Amniotic stem cell (primary cell): ENCODE measurements around the gene ITGB3.
"Not testable (repeated sequence)": the region's sequence is repeated elsewhere in the genome, so short reads cannot be mapped to it uniquely, and the experiment has no call there.

Experiments
- DNase-seq: peaks from one replicate; lab custom pipeline; 2025; lab: John Stamatoyannopoulos, UW

Gene ITGB3

DNA sequence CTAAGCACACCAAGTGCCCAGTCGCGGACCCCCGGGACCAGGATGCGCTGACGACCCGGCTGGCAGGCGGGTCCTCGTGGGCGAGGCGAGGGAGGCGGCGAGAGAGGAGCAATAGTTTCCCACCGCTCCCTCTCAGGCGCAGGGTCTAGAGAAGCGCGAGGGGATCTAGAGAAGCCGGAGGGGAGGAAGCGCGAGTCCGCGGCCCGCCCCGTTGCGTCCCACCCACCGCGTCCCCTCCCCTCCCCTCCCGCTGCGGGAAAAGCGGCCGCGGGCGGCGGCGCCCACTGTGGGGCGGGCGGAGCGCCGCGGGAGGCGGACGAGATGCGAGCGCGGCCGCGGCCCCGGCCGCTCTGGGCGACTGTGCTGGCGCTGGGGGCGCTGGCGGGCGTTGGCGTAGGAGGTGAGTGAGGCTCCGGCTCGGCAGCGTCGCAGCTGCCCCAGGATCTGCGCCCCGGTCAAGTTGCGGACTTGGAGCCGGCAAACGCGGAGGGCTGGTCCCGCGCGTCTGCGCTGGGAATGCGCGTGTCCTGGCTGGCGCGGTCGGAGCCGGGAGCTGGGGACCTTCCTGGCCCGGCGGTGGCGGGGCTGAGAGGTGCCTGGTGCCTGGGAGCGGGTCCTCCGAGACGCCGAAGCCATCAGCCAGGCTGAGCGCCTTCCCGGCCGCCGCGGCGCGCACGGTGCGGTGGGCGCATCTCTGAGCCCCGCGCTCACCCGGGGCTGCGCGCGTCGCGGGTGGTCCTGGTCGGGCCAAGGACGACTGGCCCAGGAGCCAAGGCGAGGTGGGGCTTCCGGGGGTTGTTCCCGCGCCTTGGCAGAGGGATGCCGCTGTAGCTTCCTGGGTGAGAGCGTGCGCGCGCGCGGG is at the start of gene ITGB3:
ITGB3 (plus strand) TSS at position 287 of the 862 bp plus-strand sequence; CDS start at position 322, 35 bp downstream.
- DNase-seq = peak; percentile 31

DNA sequence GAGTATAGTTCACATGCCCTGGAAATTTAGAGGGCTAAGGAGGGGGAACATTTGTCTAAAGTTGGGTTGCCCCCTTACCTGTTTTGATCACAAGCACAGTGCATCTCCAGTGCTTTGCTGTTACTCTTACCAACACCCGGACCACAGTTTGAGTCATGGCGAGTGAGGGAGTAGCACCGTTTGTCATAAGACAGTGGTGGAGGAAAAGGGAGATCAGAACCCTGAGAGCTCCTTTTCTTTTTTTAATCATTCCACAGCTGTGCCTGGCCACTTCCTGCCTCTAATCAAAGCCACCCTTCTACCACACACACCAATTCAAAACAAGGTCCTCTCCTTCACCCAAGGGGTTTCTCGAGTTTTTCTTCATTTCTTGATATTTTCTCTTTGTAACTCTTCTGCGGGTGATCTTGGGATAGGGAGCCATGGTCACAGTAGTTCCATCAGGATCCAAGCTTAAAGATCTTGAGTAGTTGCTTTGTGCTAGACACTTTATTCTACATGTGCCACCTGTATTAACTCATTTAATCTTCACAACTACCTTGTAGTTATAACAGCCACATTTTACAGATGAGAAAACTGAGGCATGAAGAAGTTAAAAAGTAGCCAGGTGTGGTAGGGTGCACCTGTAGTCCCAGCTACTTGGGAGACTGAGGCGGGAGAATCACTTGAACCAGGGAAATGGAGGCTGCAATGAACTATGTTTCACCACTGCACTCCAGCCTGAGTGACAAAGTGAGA is 49.5 kb upstream of the ITGB3 start:
- no peak for DNase-seq

DNA sequence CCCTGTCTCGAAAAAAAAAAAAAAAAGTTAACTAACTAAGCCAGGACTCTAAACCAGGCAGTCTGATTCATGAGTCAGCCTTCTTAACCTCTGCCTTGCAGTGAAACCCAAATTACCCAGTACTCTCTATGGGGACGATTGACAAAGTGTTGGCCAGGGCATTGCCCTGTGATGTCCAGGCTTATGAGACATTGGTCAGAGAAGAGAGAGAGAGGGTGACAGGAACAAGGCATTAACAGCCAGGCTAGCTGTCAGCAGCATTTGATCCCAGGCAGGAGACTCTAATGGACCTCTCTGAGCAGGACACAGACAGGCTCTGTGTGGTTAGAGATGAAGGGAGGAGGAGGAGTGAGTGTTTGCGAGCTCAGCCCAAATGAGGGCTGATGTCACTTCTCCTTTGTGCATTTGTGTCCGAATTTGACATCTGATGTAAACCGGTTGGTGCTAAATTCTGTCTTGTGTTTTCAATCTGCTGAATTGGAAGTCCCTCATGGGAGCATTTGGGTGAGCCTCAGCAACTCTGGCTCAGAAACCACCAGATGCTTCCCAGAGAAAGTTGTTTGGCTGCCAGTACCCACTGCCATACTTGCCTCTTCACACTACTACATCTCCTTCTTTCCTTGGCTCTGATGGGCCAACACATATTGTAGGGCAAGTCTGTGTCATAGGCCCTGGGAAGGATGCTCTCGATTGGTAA is 48.8 kb upstream of the ITGB3 start:
- no peak for DNase-seq

DNA sequence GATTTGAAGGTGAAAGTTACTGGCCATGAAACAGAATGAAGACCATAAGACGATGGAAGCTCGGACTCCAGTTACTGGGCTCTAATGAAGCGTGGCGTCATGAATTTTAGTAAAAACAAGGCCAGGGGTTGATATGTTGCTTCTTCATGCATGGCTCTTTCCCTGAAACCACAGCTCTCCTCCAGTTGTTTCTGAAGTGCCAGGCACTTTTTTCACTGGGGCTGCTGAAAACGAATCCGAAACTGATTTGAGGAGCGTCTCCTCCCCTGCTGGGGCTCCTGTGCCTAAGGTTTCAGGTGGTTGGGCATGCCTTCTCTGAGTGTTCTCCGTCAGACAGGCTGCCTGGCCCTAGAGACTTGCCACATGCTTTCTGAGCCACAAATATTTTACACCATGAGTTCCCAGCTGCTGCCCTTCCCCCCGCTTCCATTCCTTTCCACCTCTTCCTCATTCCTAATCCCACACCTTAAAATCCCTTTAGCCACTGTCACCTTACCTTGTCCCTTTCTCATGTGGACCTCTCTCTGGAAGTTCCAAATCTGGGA is 48.1 kb upstream of the ITGB3 start:
- peak; percentile 61 for DNase-seq

DNA sequence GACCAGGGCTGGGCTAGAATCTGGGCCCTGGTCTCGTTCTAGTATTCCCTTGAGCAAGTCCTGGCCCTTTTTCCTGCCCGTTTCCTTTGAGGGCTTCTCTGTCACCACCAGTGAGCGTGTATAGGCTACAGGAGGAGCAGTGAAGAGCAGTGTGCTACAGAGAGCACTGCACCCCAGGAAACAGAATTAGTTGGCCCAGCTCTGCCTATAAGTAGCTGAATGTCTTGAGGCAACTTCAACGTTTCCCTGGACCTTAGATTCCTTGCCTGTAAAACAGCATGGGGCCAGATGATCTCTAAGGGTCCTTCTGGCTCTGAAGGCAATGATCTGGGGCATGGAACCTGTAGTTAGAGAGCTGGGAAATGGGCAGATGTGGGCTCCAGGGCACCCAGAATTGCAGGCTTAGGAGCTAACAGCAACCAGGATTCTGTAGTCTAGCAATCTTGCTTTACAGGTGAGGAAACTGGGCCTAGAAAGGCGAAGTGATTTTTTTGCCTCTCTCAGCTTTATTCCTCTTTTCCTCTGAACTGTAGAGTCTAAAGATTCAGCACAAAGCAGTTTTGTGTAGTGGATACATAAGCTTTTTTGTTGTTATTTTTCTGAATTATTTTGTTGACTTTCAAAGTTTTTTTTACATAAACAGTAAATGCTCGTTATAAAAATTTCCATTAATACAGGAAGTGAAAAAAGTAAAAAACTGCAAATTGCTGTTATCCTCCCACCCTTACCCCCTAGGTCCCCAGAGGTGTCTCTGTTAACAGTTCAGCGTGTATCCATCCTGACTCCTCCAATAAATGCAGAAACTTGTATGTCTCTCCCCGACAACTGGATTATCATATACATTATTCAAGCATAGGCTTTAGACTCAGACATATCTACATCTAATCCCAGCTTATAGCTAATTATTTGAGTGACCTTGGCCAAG is 46.2 kb upstream of the ITGB3 start:
- no peak for DNase-seq

DNA sequence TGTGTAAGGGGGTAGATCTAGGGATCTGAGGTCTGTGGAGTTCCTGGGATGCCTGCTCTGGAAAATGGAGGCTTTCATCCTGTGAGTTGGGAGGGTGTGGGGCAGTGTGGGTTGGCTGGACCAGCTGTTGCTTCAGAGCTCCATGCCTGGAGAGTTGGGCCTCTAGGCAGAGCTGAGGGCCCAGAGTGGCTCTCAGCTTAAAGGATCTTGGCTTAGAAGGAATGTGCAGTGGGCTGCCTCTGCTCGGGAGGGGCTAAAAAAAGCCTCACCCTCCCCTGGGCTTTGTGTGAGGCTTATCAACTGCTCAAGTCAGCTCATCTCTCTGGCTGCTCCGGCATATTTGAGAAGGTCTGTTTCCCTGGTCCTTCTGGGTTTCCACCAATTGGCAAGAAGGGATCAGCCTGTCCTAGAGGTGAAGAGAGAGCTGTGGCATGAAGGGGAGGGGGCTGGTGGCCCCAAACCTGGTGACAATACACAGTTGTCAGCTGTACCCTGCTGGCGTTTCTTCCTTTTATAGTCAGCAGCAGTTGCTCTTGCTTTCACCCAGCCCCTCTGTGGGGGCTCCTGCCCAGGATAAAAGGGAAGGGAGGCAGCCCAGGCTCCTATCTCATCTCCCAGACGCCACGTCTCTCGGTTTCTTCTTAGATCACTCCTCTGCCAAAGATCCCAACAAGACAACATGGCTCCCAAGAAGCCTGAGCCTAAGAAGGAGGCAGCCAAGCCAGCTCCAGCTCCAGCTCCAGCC is 44.7 kb upstream of the ITGB3 start, which contains the start of gene MYL4:
MYL4 (plus strand) TSS at position 605 of the 745 bp plus-strand sequence; CDS start at position 680, 75 bp downstream.
- no peak for DNase-seq

DNA sequence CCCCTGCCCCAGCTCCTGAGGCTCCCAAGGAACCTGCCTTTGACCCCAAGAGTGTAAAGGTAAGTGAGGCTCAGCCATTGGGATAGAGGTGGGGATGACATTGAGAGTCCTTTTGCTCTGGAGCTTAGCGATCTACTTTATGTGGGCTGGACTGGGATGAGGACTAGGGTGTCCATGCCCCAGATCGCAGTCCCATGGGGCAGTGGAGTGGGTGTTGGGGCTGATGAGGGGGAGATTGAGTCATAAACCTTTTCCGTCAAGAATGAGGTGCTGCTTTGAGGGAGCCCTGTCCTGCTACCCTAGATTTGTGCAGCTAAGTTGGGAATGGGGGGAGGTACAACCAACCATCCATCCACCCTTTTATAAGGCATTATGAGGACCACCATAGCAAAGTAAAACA is 44.1 kb upstream of the ITGB3 start:
- no peak for DNase-seq

DNA sequence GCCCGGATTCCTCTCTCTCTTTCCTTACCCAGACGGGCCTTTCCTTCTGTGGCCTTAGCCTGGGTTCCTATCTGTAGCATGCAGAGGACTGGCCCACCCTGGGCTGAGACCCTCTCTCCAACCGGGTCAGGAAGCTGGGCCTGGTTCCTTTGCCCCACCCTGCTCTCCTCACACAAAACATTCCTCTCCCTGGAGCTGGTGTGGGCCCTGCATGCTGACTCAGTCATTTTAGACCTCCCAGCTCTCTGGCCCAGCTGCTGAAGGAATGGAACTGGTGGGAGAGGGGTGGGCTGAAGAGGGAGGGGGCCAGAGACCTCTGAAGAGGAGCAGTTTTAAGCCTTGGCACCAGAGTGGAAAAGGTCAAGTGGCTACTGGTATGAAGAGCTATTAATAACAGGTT is 43.5 kb upstream of the ITGB3 start:
- no peak for DNase-seq

DNA sequence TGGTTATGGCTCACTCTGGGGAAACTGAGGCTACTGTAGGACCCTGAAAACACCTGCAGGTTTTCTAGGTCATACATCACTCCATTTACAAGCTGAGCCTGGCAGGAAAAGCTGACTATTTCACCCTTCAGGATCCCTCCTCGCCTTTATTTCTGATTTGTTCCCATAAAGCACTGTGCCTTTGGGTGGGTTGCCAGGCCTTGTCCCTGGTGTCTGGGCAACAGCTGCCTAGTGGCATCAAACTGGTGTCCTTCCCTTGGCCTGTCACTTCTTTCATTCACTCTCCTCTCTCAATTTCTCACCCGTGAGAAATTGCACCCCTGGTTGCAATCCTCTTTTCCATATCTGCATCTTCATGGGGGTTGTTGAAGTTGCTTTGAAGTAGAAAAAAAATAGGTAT is 42.8 kb upstream of the ITGB3 start:
- no peak for DNase-seq

DNA sequence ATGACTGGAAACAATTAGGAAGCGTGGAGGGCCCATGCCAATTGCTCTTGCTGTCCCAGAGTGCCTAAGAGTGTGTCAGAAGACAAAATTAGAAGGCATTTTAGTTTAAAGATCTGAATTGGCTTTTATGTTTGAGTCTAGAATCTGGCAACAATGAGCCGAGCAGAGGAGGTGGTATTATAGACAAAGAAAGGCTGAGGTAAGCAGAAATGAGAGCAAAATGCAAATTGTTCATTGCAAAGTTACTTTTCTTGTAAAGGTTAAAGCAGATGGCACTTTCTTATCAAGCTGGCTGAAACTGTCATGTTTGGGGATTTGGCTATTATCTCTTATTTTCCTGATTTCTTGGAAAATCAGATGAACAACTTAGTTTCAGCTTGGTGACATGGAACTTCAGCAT is 41.2 kb upstream of the ITGB3 start:
- DNase-seq = no peak

DNA sequence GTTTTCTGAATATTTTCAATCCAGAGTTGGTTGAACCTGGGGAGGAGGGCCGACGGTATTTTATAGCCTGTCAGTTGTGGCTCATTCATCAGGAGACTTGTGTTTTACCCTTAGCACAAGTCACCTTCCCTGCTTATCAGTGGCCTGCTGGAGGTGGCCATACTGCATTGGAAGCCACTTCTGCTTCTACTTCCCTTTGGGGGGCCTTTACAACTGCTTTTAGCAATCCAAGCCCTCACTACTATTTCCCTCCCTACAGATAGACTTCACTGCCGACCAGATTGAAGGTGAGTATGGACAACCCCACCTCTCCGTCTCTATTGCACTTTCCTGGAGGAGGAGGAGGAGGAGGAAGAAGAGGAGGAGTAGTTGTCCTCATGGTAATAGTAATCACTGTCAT is 40.1 kb upstream of the ITGB3 start:
- DNase-seq = no peak

DNA sequence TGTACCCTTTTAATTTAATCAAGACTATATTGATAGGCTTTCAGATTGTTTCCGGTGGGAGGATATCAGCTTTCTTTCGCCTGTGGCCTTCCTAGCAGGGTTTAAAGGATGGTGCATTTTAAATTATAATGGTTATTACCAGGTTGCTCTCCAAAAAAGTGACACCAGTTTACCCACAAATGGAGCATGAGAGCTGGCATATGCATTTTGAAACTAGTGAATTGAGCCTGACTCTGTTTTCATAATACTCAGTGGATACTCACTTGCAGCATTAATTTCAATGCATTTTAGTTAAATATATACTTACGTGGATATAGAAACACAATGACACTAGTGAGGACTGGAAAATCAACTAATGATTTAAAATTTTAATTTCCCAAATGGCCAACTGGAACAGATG is 38.7 kb upstream of the ITGB3 start:
- no peak for DNase-seq

DNA sequence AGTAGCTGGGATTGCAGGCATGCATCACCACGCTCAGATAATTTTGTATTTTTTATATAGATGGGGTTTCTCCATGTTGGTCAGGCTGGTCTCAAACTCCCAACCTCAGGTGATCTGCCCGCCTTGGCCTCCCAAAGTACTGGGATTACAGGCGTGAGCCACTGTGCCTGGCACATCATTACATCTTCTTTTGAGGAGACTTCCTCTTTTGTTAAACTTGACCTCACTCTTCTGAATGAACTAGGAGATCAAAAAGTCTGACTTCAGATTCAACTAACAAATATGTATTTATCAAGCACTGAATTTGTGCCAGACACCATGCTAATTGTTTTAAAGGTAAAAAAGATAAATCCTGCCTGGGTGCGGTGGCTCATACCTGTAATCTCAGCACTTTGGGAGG is 36.8 kb upstream of the ITGB3 start:
- DNase-seq = not testable (repeated sequence)

DNA sequence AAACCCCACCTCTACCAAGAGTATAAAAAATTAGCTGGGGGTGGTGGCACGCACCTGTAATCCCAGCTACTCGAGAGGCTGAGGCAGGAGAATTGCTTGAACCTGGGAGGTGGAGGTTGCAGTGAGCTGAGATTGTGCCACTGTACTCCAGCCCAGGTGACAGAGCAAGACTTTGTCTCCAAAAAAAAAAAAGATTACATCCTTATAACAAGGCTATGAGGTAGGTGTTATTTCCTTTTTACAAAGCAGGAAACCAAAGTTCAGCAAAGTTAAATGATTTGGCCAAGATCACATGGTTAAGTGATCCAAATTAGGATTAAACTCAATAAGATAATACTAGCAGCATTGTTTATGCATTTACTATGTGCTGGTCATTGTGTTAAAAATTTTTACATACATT is 36.3 kb upstream of the ITGB3 start:
- not testable (repeated sequence) for DNase-seq

DNA sequence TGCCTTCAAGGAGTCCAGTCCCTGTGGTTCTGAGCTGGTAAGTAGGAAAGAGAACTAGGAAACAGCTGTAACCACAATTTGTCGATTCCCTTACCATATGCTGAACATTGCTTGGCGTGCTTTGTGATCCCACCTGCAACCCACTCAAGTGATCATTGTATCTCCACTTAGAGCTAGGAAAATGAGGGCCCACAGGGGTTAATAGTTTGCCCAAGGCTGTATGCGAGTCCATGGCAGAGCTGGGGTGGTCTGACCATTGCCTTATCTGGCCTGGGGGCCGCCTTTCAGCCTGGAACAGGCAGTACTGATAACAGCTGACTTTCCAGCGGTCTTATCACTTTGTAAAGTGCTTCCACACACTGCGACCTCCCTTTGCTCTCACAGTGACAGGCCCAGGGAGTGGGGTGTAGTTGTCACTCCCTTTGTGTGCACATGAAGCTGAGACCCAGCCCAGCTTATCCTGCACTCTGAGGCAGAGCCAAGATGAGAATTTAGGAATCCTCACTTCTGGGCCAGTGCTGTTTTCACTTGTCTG is 34.7 kb upstream of the ITGB3 start:
- no peak for DNase-seq

DNA sequence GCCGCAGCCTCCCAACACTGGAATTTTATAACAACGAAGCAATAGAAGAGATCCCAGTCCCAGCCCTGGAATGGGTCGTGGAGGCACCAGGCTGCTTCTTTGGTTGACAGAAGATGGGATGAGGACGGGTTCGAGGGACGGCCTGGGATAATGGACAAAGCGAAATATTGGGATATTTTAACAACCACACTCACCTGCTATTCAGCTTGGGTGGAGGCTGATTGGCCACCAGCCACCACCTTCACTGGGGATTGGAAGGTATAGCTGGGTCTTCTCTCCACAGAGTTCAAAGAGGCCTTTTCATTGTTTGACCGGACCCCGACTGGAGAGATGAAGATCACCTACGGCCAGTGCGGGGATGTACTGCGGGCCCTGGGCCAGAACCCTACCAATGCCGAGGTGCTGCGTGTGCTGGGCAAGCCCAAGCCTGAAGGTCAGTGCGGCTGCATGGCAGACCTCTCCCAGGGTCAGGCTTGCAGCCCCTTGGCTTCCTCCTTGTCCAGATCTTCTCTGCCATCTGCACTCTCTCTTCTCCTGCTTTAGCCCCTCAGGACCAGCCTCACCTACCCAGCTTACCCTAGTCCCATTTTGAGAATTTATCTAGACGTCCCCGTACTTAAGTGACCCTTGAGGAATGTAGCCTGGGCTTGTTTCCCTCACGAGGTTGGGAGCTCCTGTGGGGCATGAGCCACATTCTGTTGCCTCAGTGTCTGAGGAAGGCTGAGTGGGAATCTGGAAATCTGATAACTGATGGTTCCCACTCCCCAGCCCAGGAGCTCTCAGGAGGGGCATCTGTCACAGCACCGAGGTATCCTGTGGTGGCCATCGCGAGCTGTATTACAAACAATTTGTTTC is 33.8 kb upstream of the ITGB3 start:
- DNase-seq = no peak

DNA sequence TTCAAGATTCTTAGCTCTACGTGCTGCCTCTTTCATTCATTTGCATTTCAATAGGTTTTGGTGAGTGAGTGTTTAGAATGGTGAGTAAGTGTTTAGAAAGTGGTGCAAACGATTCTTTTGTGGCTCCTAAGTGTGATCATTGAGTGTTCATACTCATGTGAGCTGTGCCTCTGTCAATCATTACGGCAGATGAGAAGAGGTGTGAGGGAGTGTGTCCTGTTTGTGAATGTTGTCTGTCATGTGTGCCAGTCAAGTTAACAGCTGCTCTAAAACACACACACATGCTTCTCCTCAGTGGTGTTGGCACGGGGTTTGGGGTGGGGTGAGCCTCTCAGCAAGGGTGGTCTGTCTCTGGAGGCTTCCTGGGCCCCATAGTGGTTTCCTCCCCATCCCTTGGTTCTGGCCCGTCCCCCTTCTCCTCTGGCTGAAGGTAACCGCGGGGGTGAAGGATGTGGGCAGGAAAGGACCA is 33.1 kb upstream of the ITGB3 start:
- DNase-seq = no peak

DNA sequence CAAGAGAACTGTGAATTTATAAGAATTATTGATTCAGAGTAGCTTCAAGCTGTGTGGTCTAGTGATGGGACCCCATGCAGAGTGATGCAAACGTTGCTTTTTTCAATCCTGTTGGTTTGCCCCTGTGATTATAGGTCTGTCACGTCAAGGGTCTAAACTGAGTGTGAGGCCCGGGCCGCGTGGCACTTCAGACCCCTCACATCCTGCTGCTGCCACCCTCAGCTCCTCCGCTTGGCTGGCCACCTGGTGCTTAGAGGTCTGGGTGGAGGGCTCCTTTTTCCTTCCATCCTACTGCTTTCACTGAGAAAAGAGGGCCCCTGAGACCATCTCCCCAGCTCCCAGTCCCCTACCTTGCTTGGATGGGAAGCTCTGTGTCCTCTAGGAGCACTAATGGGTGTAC is 32.5 kb upstream of the ITGB3 start:
- DNase-seq = no peak

DNA sequence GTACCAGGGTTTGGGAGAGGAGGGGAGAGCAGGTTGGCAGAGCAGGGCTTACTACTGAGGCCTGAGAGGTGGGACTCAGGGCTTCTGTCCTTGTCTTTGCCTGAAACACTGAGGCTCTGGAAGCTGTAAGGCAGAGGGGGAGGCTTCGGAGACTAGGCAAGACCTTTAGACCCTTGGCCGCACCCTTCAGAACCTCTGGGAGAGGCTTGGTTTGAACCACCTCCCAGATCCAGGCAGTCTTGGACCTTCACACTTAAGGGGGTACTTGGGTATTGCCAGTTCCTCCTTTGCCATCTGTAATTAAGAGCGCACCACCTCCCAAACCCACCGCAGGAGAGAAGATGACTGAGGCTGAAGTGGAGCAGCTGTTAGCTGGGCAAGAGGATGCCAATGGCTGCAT is 31.6 kb upstream of the ITGB3 start:
- DNase-seq = no peak
